GM18858 (cell line): ENCODE results near the gene PKP3.
"Not testable (repeated sequence)": the region's sequence is repeated elsewhere in the genome, so short reads cannot be mapped to it uniquely, and the experiment has no call there.

Experiments
- ATAC-seq: cut with Tn5 transposase; IDR thresholded peaks from one replicate; pipeline ENCODE4 v1.9.1; 2021; ENCODE audit not compliant: unreplicated experiment

Gene PKP3

GRCh38 chr11:394858-395655 lies 1.0 kb downstream of the PKP3 start:
- no peak for ATAC-seq

DNA sequence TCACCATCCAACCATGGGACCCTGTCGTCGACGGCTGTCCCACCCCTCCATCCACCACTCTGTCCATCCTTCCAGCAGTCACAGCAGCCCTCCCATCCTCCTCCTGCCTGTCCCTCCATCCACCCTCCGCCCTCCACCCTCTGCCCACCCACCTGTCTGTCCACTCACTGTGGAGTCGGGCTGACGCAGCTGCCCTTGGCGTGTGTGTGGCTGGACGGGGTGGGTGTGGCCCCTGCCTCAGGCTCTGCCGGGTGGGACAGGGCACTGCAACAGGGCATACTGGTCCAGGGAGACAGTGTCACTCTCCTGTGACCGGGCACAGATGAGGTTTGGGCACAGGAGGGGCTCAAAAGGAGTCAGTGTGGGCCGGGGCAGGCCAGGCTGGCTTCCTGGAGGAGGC lies 1.9 kb downstream of the PKP3 start:
- ATAC-seq: no peak

- ATAC-seq: no peak
Observed at GRCh38 chr11:396511-396947, 2.5 kb downstream of the PKP3 start.

DNA sequence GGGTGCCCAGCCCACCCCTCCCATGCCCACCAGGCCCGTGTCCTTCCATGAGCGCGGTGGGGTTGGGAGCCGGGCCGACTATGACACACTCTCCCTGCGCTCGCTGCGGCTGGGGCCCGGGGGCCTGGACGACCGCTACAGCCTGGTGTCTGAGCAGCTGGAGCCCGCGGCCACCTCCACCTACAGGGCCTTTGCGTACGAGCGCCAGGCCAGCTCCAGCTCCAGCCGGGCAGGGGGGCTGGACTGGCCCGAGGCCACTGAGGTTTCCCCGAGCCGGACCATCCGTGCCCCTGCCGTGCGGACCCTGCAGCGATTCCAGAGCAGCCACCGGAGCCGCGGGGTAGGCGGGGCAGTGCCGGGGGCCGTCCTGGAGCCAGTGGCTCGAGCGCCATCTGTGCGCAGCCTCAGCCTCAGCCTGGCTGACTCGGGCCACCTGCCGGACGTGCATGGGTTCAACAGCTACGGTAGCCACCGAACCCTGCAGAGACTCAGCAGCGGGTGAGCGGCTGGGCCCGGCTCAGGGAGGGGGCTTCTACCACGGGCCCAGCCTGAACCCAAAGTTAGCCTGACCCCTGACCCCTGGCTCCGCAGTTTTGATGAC lies 3.0 kb downstream of the PKP3 start:
- ATAC-seq: no peak

GRCh38 chr11:398826-399225 lies 4.8 kb downstream of the PKP3 start:
- no peak for ATAC-seq

DNA sequence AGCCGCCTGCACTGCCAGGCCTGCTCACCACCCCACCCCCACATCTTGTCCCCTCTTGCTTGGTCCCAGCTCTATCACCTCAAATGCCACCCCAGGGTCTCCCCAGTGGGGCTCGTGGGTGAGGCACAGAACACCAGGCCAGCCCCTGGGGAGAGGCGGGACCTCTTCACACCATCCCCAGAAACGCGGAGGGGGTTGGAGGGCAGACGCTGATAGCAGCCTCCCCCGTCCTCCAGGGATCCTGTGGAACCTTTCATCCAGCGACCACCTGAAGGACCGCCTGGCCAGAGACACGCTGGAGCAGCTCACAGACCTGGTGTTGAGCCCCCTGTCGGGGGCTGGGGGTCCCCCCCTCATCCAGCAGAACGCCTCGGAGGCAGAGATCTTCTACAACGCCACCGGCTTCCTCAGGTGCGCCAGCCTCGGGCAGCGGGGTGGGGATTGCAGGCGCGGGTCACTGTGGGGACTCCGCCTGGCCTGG lies 5.8 kb downstream of the PKP3 start:
- no peak for ATAC-seq

- no peak for ATAC-seq
Observed at GRCh38 chr11:400241-400689, 6.3 kb downstream of the PKP3 start.

GRCh38 chr11:401196-401595 lies 7.2 kb downstream of the PKP3 start:
- ATAC-seq: not testable (repeated sequence)

- ATAC-seq: no peak
Observed at GRCh38 chr11:403021-403760, 9.2 kb downstream of the PKP3 start.

DNA sequence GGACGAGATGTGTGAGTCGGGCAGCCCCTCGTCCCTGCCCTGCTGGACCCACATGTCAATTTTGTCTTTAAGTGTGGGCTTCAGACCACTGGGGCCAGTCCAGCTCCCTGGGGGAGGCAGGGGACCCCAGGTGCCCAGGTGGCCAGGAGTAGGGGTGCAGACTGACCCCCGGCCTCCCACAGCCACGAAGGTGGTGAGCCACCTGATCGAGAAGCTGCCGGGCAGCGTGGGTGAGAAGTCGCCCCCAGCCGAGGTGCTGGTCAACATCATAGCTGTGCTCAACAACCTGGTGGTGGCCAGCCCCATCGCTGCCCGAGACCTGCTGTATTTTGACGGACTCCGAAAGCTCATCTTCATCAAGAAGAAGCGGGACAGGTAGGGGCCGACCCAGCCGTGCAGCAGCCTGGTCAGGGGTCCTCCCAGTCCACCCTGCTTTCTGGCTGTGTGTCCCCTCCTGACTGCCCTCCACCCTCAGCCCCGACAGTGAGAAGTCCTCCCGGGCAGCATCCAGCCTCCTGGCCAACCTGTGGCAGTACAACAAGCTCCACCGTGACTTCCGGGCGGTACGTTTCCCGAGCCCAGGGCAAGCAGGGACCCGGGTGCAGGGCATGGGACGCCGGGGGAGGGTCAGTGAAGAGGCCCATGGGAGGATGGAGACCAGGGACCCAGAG lies 9.9 kb downstream of the PKP3 start:
- no peak for ATAC-seq

DNA sequence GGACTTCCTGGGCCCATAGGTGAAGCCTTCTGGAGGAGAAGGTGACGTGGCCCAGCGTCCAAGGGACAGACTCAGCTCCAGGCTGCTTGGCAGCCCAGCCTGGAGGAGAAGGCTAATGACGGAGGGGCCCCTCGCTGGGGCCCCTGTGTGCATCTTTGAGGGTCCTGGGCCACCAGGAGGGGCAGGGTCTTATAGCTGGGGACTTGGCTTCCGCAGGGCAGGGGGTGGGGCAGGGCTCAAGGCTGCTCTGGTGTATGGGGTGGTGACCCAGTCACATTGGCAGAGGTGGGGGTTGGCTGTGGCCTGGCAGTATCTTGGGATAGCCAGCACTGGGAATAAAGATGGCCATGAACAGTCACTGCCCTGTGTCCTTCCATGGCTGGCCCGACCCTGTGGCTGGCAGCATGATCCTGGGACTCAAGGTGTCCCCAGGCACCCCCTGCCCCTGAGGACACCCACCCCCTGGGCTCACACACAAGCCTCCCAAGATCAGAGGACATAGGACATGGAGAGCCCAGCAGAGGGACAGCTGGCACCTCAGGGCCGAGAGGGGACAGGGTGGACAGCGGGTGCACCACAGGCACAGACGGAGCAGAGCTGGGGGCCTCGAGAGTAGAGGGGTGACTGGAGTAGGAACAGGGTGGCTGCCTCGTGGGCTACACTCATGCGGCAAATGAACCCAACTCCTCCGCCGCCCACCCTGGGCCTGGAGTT lies 10.7 kb downstream of the PKP3 start:
- no peak for ATAC-seq

GRCh38 chr11:405323-405953 lies 11.4 kb downstream of the PKP3 start:
- no peak for ATAC-seq

DNA sequence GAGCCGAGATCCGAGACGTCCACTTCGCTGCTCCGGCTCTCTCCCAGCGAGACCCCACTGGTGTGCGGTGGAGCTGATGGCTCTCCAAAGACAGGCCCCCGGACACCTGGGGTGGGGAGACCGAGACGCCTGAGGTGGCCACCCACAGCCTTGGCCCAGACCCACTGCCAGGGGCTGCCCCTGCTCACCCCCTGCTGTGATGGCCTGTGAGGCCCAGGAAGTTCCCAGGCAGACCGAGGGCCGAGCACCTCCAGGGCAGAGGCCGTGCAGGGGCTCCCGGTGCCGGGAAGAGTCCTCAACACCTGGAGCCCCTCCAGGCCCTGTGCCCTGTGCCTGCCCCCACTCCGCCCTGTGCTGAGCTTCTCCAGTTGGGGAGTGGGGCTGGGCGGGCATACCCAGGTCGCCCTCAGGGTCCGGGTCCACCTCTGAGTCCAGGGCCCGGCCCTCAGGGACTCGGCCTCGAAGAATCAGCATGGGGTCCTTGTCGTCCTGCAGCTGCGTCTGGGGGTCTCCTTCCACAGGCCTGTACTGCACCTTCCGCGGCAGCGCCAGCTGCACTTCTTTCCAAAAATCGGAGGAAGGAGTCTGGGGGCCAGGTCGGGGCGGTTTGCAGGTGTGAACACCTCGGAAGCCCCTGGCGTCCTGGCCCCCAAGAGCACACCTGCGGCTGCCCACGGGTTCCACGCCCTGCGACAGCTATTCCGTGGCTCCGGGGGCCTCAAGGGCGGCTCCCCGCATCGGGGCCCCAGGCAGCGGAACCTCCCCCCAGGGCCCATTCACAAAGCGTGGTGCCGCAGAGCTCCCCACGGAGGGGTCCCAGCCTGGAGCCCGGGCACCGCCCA lies 12.2 kb downstream of the PKP3 start:
- no peak for ATAC-seq

GRCh38 chr11:406796-407650 lies 13.0 kb downstream of the PKP3 start:
- ATAC-seq: peak; percentile 43

- no peak for ATAC-seq
Observed at GRCh38 chr11:407651-408123, 13.7 kb downstream of the PKP3 start.

DNA sequence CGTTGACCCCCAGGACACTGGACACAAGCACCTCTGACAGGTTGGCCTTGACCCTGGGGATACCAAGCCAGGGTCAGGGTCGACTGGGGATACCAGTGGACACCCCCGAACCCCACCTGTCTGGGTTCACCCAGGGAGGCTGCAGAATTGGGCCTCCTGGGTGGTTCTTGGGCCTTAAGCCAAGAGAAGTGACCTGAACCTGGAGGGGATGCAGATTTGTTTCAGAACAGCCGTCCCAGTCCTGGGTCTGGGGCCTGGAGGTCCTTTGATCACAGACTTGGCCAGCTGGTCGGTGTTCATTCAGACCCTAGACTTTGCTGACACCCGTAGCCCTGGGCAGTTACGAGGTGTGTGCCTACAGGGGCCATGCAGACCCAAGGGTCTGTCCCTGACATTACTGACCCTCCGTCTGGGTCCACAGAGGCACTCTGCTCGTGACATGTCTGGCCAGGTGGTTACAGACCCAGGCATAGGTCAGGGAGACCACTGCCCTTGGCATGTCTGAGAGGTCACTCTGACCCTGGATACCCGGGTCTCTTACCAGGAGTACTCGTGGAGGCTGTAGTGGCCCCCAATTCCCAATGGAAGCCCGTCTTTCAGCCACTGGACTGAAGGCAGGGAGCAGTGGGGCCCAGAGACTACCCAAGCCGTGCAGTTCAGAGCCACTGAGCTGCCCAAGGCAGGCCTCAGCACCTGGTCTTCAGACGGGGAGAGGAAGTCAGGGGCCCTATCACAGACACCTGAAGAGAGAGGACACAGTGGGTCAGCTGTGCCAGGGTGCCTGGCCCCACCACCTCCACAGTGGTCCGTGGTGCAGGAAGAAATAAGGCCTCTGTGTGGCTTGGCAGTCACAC lies 14.4 kb downstream of the PKP3 start:
- no peak for ATAC-seq

- no peak for ATAC-seq
Observed at GRCh38 chr11:409008-409599, 15.1 kb downstream of the PKP3 start.
